Astrocyte of the spinal cord (primary cell): ENCODE results near the gene DNAH14.
A peak's percentile ranks its signal among the peaks of the same experiment; 100 is the strongest.
"Not testable (repeated sequence)": the region's sequence is repeated elsewhere in the genome, so short reads cannot be mapped to it uniquely, and the experiment has no call there.

Experiments used
- DNase-seq: peaks from one replicate; pipeline ENCODE4 v3.0.0; 2011; ENCODE audit warnings: low read depth, low spot score
- H3K4me3 ChIP-seq: 2 replicates; pipeline ENCODE4 v1.5.1; 2011; ENCODE audit warnings: low read depth, mild to moderate bottlenecking, low read length, moderate library complexity
- CTCF ChIP-seq: IDR thresholded peaks from 2 replicates; pipeline ENCODE4 v1.5.1; 2012; ENCODE audit warnings: low read depth, mild to moderate bottlenecking, low read length, inconsistent platforms
- in situ Hi-C: cut with HindIII; loops from 2 replicates; pipeline ENCODE4 v1.10.0; 2017; ENCODE audit warnings: low sequenced_read_pairs

Gene DNAH14

GRCh38 chr1:224995602-224996001 is 66.1 kb downstream of the DNAH14 start:
- in situ Hi-C loops: no loop called here
- H3K4me3 ChIP-seq: no peak overlapping the region
- no peak for DNase-seq
- TF ChIP-seq CTCF: no peak

GRCh38 chr1:224996266-224996665 is 66.8 kb downstream of the DNAH14 start:
- peak; percentile 7 for DNase-seq
- in situ Hi-C loops: no loop called here
- no peak for TF ChIP-seq CTCF
- H3K4me3 ChIP-seq: no peak overlapping the region

GRCh38 chr1:224998185-224998584 is 68.7 kb downstream of the DNAH14 start:
- in situ Hi-C loops: no loop called here
- TF ChIP-seq CTCF: no peak
- no peak for DNase-seq
- H3K4me3 ChIP-seq: no peak overlapping the region

GRCh38 chr1:225004396-225004795 is 74.9 kb downstream of the DNAH14 start:
- in situ Hi-C loops: no loop called here
- peak; percentile 32 for TF ChIP-seq CTCF
- no peak for DNase-seq
- H3K4me3 ChIP-seq: no peak overlapping the region

GRCh38 chr1:225006352-225006751 is 76.9 kb downstream of the DNAH14 start:
- DNase-seq, H3K4me3 ChIP-seq, in situ Hi-C loops: not testable (repeated sequence)

- DNase-seq, H3K4me3 ChIP-seq, in situ Hi-C loops: not testable (repeated sequence)
Observed at GRCh38 chr1:225008050-225008449, 78.6 kb downstream of the DNAH14 start.

GRCh38 chr1:225021037-225021436 is 91.6 kb downstream of the DNAH14 start:
- H3K4me3 ChIP-seq: no peak overlapping the region
- DNase-seq: no peak
- no peak for TF ChIP-seq CTCF
- in situ Hi-C loops: no loop called here

- no peak for DNase-seq
- in situ Hi-C loops: no loop called here
- H3K4me3 ChIP-seq: no peak overlapping the region
- no peak for TF ChIP-seq CTCF
Observed at GRCh38 chr1:225026701-225027100, 97.2 kb downstream of the DNAH14 start.

- DNase-seq, in situ Hi-C loops, H3K4me3 ChIP-seq: not testable (repeated sequence)
Observed at GRCh38 chr1:225036441-225036840, 107.0 kb downstream of the DNAH14 start.
